Skin of body (tissue), 2 donors: ENCODE results near the gene CTNND2. TPM values are rescaled to one million over a fixed set of nuclear protein-coding genes. Genes with fewer than 3 reads are reported as not detected.

ENCODE experiments used
- DNase-seq: peaks from one replicate; lab custom pipeline; 2025; lab: John Stamatoyannopoulos, UW
- total RNA-seq: library from RNA; depleted of rRNA; stranded (reverse); fragments of >200 nt; gene quantifications from one replicate; pipeline ENCODE4 v1.2.3, GENCODE V29; 2014

The CTNND2 gene
- total RNA-seq, 1 donor from 2014 or later, result 1.4 TPM

DNA sequence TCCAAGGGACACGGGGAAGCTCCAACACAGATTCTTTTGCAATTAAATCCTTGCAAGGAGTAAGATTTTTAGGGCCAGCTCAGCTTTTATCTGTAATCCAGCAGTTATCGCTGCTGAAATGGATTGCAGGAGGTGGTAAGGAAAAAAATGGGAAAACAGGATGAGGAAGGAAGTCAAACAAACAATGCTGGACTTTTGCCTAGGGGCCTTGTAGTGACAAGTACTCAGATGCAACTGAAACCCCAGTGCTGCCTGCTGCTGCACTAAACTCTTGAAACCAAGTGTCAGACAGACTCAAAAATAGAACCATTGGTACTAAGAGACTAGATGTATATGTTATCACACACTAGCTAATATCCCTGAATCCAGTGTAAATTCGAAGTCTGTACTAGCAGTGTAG, 309.2 kb downstream of the CTNND2 start:
- DNase-seq, result no peak

DNA sequence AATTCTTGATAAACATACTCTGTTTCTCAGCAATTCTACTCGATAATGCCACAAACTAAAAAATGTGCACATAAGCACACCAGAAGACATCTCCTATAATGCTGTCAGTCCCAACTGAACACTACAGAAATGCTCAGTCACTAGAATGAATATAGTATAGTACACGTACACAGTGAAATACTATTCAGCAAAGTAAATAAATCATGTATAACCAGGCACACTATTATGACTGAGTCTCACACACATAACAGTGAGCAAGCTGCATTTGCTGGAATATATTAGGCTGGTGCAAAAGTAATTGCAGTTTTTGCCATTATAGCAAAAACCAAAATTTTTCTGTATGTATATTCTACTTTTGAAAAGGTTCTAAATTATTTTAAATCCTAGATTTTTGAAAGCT, 310.2 kb downstream of the CTNND2 start:
- no peak for DNase-seq

DNA sequence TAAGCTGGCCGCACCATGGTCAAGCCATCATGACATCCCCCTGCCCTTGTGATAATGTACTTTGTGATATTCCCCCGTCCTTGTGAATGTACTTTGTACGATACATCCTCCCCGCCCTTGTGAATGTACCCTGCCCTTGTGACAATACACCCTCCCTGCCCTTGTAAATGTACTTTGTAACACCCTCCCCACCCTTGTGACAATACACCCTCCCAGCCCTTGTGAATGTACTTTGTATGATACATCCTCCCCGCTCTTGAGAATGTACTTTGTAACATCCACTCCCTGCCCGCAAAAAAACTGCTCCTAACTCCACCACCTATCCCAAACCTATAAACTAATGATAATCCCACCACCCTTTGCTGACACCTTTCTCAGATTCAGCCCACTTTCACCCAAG, 313.8 kb downstream of the CTNND2 start:
- no peak for DNase-seq

DNA sequence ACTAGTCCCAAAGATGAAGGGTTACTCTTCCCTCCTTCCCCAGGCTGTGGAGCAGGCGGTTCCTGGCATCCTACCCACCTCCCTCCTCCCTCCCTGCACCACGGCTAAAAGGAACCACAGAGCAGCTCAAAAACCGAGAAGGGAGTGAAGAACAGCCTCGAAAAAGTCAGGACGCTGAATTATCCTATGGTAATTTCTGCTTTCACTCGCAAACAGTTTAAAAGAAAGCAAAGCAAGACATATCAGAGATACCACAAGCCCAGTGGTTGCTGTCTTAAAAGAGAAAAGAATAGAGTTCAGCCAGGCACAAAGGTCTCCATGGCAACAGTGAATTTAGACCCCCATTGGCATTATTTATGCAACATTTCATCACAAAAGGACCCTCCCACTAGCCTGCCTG, 315.4 kb downstream of the CTNND2 start:
- DNase-seq, result no peak

DNA sequence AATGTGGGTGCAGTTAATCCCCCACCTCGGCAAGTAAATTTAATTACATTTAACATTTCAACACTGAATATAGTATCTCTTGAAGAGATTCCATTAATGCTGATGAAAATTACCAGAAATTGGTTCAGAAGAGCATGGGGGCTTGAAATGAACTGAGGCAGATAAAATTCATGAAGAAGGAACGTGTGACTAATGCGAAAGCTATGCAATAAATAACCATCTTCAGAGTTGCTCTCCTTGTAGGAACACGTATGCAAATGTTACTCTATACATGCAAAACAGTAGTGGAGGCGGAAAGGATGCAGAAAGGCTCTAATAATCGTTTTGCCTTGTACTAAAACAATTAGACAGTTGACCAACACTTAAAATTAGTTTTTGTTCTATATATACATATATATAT, 320.2 kb downstream of the CTNND2 start:
- no peak for DNase-seq

DNA sequence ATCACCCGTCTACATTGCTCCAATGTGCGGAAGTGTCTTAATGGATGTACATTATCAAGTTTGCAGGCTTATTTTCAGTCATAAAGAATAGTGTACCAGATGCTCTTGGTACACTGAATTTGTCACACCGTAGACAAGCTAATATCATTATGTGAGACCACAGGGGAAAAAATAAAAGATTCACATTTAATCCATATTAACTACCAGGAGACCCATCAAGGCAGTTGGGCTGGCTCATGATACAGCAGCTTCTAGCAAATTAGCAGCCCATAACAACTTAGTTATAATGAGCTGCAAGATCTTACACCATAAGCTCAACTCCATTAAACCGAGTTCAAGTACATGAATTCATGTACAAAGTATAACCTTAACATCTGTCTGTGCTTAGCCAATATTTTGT, 324.9 kb downstream of the CTNND2 start:
- no peak for DNase-seq

DNA sequence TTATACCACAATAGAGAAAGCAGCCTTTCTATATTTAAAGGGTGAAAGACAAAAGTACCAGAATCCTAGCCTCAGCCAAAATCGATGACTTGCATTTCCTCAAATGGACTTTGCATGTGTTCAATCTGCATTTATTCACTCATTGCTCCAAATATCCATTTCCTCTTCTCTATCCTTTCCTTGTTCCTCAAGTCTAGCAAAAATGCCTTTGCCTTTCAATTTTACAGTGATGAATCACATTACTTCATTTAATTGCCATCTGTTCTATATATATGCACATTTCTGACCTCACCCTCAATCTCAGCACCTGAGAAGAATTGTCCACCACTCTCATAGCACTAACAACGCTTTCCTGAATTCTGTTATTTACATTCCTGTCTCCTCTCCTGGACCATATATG, 329.5 kb downstream of the CTNND2 start:
- DNase-seq, result no peak

DNA sequence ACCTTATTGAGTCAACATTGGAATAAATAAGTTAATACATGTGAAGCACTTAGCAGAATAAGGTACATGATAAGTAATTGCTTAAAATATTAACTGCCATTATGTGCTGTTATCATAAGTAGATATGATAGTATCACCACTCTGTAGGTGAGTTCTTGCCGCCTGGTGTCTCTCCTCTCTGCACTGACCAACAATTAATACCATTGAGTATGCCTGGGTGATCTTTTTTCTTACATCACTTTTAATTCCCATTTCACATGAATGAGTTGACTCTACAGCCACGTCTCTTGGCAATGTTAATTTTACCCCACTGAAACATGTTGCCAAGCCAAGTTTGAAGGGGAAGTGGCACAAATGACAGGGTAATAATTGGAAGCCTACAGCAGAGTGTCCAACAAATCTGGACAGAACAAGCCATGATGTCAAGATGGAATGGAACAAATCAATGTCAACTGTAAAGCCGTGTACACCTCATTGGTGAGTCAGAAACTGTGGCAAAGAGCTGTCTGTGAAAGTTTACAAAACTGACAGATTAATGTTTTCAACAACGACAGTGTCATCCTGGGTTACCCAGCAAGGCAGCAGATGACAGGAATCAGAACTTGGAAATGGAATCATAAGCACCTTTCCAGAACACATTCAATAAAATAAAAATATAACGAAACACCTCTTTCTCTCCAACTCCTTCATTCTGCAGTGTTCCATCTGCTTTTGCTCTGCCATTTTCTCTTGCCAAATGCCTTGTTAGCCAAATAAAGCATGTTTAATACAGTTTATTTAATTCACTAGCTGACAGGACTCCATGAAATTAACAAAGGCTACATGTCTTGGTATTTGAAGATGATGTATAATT, 330.9 kb downstream of the CTNND2 start:
- no peak for DNase-seq

DNA sequence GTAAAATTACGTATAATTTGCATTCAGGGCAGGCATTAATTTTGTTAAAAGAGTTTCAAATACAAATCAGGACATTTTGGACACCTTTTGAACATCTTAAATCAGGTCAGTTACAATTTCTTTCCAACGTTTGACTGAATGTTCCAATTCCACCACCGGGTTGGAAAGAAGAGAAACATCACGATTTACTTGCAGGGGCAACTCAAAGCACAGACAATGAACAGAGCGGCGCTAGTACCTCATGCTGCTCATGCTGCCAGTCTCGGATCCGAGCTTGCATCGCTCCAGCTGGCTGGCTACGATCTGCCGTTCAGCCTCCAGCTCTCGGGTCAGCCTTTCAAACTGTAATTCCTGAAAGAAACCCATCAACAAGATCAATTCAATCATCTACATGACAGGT, 339.5 kb downstream of the CTNND2 start:
- DNase-seq, result no peak

DNA sequence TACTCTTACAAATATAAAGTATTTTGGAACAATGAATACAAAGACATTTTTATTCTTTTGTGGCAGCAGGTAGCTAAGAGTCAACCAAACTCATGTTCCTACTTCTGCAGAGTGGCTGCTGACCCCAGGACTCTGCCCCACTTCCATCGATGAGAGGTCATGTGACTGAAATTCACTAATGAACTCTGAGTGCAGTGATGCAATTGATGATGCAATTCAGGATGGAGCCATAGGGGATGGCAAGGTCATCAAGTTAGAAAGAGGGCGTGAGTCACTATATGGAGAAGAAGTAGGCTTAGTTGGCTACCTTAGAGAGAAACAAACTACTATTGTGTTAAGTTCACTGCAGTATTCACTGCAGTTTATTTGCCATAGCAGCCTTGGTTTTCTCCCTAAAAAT, 340.4 kb downstream of the CTNND2 start:
- no peak for DNase-seq

DNA sequence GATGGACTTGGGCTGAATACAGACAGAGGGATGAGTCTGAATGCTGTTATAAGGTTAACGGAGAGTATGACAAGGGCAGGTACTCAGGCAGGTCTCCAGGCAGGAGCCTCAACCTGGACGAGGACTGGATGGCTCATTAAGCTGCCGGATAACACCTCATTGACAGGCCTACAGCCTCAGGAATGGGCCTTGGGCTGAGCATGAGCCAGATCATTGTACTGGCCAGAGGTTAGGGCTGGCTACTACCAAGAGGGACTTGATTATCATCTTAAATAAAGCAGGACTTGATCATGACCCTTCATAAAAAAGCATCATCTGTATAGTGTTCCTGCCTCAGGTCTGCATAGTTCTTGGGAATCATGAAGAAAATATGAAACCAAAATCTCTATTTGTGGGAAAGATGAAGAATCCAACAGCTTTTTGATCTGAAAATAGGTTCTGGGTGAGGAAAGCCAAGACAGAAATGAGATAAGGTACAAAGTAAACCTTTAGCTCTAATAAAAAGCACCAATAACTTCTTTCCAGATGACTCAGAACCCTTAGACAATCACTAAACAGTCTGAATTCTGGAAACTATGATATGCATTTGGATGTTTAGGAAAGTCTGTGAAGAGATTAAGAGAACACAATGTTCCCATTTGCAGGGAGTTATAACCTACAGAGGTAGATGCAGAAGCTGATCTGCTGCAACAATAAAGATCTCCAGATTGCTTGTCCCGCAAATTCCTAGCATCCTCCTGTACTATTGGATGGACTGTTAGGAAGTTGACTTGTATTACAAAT, 343.1 kb downstream of the CTNND2 start:
- DNase-seq, result no peak

DNA sequence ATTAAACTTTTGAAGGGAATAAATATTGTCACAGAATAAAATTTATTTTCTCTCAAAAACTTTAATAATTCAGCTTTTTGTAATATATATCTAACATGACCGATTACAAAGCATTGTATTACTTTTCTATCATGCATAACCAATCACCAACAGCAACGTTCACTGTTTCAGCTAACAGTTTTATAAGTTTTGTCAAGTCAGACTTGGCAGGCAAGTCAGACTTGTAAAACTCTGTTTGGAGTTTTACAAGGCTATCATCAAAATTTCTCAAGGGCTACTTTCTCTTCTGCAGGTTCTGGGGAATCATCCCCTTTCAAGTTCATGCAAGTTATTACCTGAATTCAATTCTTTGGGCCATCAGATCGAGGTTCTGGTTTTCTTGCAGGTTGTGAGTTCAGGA, 347.2 kb downstream of the CTNND2 start:
- no peak for DNase-seq

DNA sequence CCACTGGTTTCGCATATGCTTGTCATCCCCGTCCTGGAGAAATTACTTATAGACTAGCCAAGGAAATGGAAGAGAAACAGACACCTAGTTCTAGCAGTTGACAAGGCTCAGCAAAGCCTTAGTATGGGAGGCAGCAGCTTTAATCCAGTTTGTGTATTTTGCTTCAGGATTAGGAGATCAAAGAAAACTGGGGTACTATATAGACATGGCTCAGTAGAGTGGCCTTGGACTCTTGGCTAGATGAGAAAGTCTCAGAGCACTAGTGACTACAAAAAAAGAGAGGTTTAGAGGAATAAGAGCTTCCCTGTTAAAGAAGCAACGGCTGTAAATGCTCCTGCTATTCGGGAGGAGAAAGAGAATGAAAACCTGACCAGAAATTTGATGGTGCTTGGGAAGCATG, 349.1 kb downstream of the CTNND2 start:
- DNase-seq, result no peak

DNA sequence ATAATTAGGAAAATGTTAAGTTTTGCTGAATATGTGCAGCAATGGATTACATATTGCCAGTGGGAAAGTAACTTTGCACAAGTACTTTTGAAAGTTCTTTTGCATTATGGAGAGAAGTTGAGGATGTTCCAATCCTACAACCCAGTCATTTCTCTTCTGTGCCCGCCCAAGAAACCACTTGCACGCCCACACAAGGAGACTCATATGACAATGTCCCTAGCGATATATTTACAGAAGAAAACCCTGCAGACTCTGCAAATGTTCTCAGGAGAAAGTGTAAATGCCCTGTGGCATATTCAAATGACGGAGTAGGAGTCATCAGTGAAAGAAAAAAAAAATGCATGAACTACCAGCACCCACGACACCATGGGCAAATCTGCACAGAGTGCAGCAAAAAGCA, 356.5 kb downstream of the CTNND2 start:
- DNase-seq, result no peak

DNA sequence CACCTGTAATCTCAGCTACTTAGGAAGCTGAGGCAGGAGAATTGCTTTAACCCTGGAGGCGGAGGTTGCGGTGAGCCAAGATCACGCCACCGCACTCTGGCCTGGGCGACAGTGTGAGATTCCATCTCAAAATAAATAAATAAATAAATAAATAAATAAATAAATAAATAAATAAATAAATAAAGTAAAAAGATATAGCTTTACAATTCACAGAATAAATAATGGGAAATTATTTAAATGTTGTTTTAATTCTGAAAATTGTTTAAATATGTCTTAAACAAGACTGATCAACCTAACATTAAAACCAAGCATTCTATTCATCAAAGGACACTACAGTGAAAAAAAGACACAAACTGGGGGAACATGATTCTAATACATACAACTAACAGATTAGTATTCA, 357.1 kb downstream of the CTNND2 start:
- no peak for DNase-seq

DNA sequence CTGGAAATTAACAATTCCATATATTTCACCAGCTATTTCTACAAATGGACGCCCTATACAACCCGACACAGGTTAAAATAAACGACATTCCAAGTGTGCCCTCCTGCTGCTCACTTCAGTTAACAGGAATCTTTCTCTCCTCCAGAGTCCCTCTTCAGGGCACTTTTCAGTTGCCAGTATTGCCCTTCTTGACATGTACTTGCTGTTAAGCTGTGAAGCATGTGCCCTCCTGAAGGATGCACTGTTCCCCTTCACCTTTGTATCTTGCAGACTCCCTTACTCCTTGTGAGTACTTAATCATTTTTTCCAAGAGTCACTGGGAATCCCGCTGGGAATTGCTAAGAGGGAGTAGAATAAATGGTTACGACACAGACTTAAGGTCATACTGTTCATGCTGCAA, 364.1 kb downstream of the CTNND2 start:
- DNase-seq, result no peak

DNA sequence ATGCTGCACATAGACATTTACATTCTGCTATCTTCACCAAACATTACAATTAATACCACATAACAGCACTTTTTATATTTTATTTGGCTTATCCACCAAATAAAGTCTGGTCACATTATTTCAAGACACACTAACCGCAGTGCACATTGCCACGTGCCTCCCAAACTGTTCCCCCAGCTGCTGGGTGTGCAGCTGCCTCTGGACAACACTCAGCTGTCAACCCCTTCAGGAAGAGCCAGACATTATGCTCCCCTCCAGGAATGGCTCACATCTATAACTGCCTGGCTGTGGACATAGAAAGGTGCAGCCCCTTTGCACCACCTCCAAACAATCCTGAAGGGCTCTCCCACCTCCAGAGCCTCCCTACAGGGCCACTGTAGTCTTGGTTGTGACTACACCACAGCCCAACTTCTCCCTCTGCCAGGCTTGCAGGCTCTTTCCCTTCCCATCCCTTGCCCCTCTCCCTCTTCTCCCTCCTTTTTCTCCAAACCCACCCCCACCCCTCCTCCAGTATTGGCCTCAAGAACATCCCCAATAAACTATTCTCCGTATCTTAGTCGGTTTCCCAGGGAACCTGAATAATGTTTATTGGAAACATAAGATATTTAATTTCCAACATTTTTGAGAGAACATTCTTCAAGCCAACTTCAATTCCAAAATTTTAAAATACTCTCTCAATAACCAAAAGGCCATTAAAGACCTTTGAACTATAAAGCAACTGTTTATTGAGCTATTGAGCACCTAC, 372.3 kb downstream of the CTNND2 start:
- DNase-seq, result no peak

DNA sequence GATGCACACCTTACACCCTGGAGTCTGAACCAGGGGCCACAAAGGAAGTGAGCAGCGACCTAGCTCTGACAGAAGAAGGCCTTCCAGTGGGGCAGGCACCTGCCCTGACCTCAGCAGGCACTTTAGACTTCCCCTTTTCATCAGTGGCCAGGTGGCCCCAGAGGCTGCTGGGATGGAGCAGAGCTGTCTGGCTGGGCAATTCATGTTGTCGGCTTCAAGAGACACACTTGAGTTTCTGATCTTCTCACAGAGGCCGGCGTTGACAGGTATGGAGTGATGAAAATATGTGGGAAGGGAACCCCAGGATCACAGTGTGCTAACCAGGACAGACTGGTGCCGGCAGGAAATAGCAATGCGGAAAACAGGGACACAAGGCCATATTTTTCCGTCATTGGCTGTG, 375.5 kb downstream of the CTNND2 start:
- no peak for DNase-seq

DNA sequence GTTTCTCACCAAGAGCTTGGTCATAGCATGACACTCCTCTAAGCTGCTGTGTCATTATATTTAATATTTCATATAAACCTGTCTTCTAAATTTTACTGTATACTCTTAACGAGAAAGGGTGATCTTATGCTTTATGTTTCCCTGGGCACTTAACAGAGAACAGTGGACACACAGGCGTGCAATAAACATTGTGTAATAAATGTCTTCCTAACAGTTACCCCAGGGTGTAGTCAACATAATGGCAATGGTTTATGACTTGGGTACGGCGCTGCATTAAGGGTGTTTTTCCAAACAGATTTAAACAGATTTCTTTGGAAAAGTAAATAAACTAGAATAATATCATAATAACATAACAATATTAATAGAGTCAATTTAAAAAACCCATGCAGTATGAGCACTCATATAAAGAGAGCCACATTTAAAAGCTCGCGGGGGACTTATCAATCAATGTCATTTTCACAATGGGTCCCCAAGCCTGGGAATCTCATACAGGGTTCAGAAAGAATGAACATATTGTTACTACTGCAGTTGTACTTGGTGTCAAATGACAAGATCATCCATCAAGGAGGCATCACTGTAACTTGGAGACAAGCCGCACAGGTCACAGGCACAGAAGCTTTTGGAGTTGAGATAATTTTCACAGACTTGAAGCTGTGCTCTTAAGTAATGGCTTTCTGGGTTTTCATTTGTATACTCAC, 376.4 kb downstream of the CTNND2 start:
- no peak for DNase-seq

DNA sequence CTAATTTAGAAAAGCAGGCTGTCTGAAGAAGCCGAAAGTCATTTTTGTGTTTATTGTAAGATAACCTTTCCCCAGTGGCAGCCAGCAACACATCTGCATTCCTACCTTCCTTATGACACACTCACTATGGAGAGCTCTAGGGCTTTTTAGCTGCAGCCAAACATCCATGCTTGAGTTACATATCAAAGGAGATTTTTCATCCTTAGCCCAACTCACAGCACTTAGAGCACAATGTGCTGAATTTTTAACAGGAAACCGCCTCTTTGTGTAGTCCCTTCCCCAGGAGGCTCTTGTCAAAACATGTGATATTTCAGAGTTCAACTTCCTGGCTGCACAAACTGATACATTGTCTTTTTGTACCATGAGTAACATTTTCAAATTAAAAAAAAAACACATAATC, 379.2 kb downstream of the CTNND2 start:
- DNase-seq, result no peak

DNA sequence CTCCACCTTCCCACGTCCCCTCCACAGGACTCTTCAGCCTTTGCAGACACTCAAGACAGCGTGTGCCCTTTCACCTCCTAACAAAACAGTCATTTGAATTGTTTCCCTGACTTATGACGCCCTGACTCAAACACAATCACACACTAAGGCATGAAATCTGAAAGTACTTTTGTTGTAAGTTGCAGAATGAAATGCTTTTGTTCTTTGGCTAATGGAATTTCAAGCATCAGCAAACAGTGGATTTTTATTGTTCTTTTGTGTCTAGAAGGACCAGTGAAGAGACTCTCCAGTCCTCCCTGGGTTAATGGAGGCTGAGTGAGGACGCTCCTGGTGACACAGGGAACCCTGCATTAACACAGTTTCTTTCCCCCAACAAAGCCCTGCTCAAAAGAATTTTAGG, 380.1 kb downstream of the CTNND2 start:
- DNase-seq, result no peak

DNA sequence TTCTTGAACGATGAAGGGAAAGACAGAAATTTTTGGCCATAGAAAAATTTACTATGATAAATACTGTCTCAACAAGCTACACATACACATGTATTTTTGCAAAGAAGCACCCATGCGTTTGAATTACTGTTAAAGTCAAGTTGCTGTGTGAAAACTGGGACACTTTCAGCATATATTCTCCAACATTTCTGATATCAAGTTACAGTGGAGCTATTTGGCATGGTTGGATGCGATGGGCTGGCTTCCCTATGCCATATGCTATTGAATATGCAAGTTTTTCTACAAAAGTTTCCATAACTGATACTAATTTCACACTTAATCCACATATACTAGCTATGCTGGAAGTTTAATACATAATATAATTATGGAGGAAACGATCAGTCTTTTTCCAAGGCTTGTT, 381.4 kb downstream of the CTNND2 start:
- DNase-seq, result no peak
